ENCODE data around the gene ZNF787.

DNA sequence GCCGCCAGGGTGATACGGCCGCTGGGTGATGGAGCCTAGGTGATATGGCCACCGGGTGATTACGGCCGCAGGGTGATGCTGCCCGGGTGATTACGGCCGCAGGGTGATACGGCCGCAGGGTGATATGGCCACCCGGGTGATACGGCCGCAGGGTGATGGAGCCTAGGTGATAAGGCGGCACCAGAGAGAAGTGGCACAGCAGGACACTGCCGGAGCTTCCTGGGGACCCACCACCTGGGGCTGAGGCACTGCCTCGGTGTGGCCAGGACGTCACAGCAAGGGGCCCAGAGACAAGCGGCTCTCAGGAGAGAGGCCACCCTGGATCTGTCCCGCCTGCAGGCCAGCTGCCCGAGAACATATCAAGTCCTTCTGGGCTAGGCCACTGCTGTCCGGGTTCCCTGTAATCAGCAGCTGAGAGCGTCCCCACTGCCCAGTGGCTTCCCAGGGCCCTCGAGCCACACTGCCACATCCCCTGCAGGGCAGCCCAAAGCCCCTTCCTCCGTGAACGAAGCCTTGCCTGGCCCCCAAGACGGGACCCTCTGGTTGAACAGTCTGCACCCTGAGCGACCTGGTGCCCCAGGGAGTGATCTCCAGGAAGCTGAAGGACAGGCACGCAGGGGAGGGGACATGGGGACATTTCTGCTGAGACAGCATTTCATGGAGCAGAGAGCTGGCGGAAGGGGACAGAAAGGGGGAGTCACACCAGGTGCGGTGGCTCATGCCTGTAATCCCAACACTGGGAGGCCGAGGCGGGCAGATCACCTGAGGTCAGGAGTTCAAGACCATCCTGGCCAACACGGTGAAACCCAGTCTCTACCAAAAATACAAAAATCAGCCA, 22.1 kb downstream of the ZNF787 start:
- TF ChIP-seq, protein P1, sequence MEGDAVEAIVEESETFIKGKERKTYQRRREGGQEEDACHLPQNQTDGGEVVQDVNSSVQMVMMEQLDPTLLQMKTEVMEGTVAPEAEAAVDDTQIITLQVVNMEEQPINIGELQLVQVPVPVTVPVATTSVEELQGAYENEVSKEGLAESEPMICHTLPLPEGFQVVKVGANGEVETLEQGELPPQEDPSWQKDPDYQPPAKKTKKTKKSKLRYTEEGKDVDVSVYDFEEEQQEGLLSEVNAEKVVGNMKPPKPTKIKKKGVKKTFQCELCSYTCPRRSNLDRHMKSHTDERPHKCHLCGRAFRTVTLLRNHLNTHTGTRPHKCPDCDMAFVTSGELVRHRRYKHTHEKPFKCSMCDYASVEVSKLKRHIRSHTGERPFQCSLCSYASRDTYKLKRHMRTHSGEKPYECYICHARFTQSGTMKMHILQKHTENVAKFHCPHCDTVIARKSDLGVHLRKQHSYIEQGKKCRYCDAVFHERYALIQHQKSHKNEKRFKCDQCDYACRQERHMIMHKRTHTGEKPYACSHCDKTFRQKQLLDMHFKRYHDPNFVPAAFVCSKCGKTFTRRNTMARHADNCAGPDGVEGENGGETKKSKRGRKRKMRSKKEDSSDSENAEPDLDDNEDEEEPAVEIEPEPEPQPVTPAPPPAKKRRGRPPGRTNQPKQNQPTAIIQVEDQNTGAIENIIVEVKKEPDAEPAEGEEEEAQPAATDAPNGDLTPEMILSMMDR (conservative IDR thresholded peaks at IDR 0.05; ENCODE audit: low read depth, low read length), result no peak
- TF ChIP-seq EZH2 (IDR thresholded peaks at IDR 0.05; ENCODE audit: low read length, unreplicated experiment), result no peak

All from PC-3 (cell line).